GM18505 (cell line): ENCODE results near the gene DIS3L2.
"Not testable (repeated sequence)": the region's sequence is repeated elsewhere in the genome, so short reads cannot be mapped to it uniquely, and the experiment has no call there.

ENCODE experiments used
- ATAC-seq: cut with Tn5 transposase; IDR thresholded peaks from one replicate; pipeline ENCODE4 v1.9.1; 2021; ENCODE audit not compliant: unreplicated experiment
- POLR2A ChIP-seq: IDR thresholded peaks from 4 replicates; pipeline ENCODE4 v1.6.1; 2011; ENCODE audit warnings: borderline replicate concordance; ENCODE audit not compliant: insufficient read depth, insufficient read length; ENCODE audit errors: extremely low read depth

Gene DIS3L2

GRCh38 chr2:232335859-232336215, 374.3 kb downstream of the DIS3L2 start:
- ATAC-seq: no peak
- no peak for TF ChIP-seq POLR2A

- no peak for ATAC-seq
- no peak for TF ChIP-seq POLR2A
Measured at GRCh38 chr2:232336241-232336736, 374.8 kb downstream of the DIS3L2 start.

GRCh38 chr2:232336981-232337720, 375.6 kb downstream of the DIS3L2 start:
- ATAC-seq: no peak

GRCh38 chr2:232338094-232338758, 376.7 kb downstream of the DIS3L2 start:
- ATAC-seq: not testable (repeated sequence)

More at GRCh38 chr2:232336981-232337720, 375.6 kb downstream of the DIS3L2 start:
- no peak for TF ChIP-seq POLR2A

GRCh38 chr2:232338759-232339106, 377.2 kb downstream of the DIS3L2 start:
- ATAC-seq: no peak
- no peak for TF ChIP-seq POLR2A

- TF ChIP-seq POLR2A: no peak
- no peak for ATAC-seq
Measured at GRCh38 chr2:232339121-232340081, 377.9 kb downstream of the DIS3L2 start.

GRCh38 chr2:232340171-232340935, 378.8 kb downstream of the DIS3L2 start:
- no peak for TF ChIP-seq POLR2A
- ATAC-seq: no peak

GRCh38 chr2:232341061-232341738, 379.7 kb downstream of the DIS3L2 start:
- no peak for ATAC-seq
- TF ChIP-seq POLR2A: no peak

GRCh38 chr2:232341739-232342126, 380.2 kb downstream of the DIS3L2 start:
- ATAC-seq: no peak
- TF ChIP-seq POLR2A: no peak

- no peak for TF ChIP-seq POLR2A
- no peak for ATAC-seq
Measured at GRCh38 chr2:232342635-232343565, 381.4 kb downstream of the DIS3L2 start.

- no peak for ATAC-seq
- TF ChIP-seq POLR2A: no peak
Measured at GRCh38 chr2:232343821-232344220, 382.3 kb downstream of the DIS3L2 start.
